GM19463 (cell line): Measurements from ENCODE around the gene LAPTM5.
A peak's percentile ranks its signal among the peaks of the same experiment; 100 is the strongest.
"Not testable (repeated sequence)": the region's sequence is repeated elsewhere in the genome, so short reads cannot be mapped to it uniquely, and the experiment has no call there.

Experiments
- ATAC-seq: cut with Tn5 transposase; IDR thresholded peaks from one replicate; pipeline ENCODE4 v1.9.1; 2021; ENCODE audit warnings: mild to moderate bottlenecking, moderate library complexity; ENCODE audit not compliant: unreplicated experiment

The LAPTM5 gene

GRCh38 chr1:30773722-30774358, 16.3 kb upstream of the LAPTM5 start:
- ATAC-seq = no peak

DNA sequence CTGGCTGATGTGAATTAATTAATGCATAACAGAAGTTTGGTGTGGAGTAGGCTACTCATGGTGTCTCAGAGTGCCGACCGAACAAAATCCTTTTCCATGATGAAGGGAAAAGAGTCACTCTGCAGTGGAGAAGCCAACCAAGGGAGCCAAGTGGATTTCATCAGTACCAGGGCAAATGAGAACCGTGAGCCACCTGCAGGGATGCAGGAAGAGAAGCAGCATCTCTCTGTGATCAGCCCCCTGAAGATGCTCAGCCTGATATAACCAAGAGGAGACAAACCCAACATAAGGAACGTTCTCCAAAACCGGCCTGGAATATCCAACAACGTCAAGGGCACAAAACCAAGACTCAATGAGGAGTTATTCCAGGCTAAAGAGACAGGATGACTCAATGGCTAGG, 13.4 kb upstream of the LAPTM5 start:
- no peak for ATAC-seq

DNA sequence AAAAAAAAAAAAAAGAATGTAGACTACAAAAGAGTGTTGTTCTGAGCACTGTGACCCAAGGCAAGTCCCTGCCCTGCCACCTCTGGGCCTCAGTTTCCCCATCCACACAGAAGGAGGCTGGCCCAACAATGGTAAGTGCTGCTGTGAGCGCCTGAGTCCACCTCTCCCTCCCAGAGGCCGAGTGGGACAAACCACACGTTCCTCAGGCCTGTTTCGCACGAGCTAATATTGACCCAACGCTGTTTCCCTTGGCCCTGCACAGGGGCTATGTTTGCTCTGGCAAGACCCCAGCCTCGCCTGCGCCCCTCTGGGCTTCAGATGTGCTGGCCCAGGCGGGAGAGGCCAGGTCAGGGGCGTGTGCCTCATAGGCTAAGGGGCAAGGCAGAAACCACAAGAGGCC, 12.6 kb upstream of the LAPTM5 start:
- ATAC-seq = no peak

GRCh38 chr1:30768830-30769718, 11.5 kb upstream of the LAPTM5 start:
- no peak for ATAC-seq

- ATAC-seq = no peak
Observed at GRCh38 chr1:30768159-30768829, 10.7 kb upstream of the LAPTM5 start.

GRCh38 chr1:30766948-30767347, 9.4 kb upstream of the LAPTM5 start:
- not testable (repeated sequence) for ATAC-seq

GRCh38 chr1:30765556-30766434, 8.2 kb upstream of the LAPTM5 start:
- ATAC-seq = no peak

DNA sequence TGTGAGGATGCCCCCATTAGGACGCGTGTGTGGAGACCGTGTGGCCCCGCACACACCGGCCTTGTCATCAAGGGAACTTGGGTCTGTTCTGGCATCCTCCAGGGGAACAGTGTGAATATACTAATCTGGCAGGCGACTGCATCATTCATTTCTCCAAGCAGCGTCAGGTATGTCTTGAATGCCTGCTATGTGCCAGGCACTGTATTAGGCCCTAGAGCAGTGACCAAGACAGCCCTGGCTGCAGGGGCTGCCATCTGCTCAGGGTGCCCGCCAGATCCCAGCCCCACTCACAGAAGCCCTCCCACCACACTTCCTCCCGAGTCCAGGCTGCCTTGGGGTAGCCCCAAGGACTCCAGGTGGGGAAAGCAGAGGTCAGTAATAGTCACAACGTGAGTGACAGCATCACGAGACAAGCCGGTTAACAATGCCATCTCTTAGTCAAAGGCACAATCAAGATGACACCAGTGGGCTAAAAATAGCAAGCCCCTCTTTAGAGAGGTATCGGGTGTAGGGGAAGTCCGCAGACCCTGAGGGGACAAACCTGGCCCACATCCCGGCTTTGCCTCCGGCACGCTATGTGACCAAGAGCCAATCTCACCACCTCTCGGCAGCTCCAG, 7.5 kb upstream of the LAPTM5 start:
- peak; percentile 56 for ATAC-seq

GRCh38 chr1:30764396-30764795, 6.8 kb upstream of the LAPTM5 start:
- ATAC-seq = no peak

- no peak for ATAC-seq
Observed at GRCh38 chr1:30763651-30764248, 6.2 kb upstream of the LAPTM5 start.

- no peak for ATAC-seq
Observed at GRCh38 chr1:30762930-30763650, 5.5 kb upstream of the LAPTM5 start.

DNA sequence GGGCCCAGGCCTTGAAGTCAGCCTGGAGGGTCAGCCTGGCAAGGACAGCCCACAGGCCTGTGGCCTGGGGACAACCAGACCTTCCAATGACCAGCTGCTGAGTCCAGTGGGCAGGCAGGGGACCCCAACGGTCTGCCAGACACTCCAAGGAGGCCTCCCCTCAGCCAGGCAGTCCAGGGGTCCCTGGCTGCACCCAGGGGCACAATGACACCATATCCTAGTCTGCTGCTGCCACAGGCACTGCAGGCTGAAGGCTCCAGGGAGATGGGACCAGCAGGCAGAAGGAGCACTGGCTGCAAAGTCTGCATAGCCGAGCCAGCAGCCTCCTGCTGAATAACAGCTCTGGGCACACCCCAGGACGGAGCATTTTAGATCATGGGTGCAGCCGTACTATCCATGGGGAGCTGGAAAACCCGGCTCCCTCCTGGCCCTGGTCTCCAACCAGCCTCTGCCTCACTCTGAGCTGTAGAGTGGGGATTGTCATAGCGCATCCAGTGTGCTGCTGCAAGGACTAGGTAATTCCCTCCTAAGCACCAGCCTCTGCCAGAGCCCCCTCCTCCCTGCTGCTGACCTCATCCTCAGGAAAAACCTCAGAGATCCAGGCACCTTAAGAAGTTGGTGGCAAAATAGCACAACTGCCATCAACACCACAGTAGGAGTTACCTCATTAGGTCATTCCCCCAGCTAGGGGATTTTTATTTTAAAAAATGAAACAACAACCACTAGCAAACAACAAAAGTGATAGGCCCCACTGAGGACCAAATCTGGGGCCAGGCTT, 4.8 kb upstream of the LAPTM5 start:
- ATAC-seq = no peak

DNA sequence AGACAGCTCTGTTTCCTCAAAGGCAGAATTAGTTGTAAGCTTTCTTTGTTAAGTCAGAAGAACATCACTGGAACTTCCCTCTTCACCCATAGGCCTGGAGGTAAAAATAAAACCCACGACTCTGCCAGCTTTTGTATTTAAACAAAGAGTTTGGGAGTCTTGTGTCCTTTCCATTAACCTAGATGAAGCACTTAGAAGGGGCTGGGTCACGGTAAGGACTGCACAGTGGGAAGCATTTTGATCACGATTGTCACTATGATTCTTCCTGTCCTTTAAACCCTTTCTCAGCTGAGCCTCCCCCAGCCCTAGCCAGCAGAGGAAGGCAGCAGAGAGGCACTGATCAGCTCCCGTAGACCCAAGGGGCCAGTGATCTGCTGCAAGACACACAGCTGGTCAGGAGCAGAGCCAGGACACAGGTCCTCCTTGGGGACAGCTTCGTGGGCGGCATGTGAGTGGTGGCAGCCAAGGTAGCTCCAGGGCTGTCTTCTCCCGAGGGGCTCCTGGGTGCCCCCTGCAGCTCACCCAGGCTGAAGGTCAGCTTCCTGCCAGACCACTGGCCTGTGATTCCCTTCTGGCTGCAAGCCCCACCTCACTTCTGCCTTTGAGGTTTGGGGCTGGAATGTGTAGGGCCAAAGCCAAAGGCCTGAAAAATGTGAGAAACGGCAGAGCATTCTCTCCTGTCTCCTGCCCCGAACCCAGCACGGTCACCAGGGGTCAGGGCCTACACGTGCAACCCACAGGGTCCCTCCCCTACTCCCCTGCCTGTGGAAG, 4.0 kb upstream of the LAPTM5 start:
- no peak for ATAC-seq

DNA sequence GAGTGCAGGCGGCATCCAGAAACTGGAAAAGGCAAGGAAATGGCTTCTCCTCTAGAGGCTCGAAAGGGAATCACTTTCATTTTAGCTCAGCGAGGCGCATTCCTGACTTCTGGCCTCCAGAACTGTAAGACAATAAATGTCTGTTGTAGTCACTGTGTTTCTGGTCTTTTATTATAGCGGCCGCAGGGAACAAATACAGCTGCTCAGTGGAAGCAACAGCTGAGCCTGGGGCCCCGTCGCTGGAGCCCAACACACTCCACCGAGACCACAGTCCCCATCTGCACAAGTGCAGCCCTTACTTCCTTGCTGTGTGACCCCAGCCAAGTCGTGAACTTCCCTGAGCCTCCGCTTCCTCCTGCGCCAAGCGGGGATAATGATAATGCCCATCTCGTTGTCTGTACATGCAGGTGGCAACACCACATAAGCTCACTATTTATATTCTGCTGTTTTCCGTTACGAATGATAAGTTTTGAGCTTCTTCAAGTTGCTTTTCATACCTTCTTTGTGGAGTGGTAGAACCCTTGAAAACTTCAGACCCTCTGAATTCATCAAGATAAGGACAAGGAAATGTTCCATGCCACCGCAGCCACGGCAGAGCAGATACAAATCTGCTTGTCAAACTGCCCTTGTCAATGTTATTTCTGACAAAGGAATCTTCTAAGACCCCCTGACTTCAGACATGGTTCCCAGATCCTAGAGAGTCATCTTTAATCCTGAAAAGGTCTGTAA, 3.2 kb upstream of the LAPTM5 start:
- ATAC-seq = no peak

GRCh38 chr1:30759718-30760281, 2.2 kb upstream of the LAPTM5 start:
- no peak for ATAC-seq

DNA sequence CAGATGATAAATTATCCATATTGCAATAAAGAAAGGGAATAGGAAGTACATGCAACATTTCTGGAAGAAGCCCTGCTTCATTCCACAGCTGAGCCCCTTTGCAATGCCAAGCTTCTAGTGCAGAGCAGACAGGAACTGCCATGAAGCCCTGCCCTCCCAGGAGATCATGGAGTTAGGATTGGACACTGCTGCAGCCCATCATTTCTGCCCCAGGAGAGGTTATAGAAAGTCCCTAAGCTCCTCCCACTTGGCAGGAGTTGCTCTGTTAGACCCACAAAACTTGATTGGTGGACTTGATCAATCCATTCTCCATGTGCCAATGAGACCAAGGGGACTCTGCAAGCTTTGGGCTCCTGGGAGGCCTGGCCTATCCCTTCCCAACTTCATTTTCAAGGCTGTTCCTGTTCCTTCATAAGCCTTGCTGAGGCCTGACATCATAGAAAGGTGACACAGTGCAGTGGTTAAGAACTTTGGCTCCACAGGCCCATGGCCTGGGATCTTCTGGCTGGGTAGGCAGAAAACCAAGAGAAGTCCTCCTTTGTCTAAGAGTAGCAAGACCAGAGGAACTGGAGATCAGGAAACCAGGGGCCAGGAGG, 1.3 kb upstream of the LAPTM5 start:
- ATAC-seq = no peak
